D341Med (cell line): Measurements from ENCODE around the gene SPATS2L.

ENCODE experiments used
- DNase-seq: peaks from one replicate; pipeline ENCODE4 v3.0.0; 2012; ENCODE audit warnings: low spot score

The SPATS2L gene

GRCh38 chr2:200416878-200417277 is 110.4 kb downstream of the SPATS2L start:
- DNase-seq: no peak

GRCh38 chr2:200417366-200417765 is 110.9 kb downstream of the SPATS2L start:
- DNase-seq: no peak

GRCh38 chr2:200418399-200418798 is 111.9 kb downstream of the SPATS2L start:
- no peak for DNase-seq

GRCh38 chr2:200419325-200419724 is 112.8 kb downstream of the SPATS2L start:
- DNase-seq: no peak

GRCh38 chr2:200421270-200421669 is 114.8 kb downstream of the SPATS2L start:
- no peak for DNase-seq

- DNase-seq: no peak
Observed at GRCh38 chr2:200422071-200422470, 115.6 kb downstream of the SPATS2L start.

- no peak for DNase-seq
Observed at GRCh38 chr2:200422532-200423261, 116.2 kb downstream of the SPATS2L start.

- DNase-seq: no peak
Observed at GRCh38 chr2:200423541-200423940, 117.0 kb downstream of the SPATS2L start.

GRCh38 chr2:200425026-200425821 is 118.7 kb downstream of the SPATS2L start:
- DNase-seq: no peak

- DNase-seq: no peak
Observed at GRCh38 chr2:200426754-200427153, 120.3 kb downstream of the SPATS2L start.

GRCh38 chr2:200428961-200429665 is 122.6 kb downstream of the SPATS2L start:
- DNase-seq: no peak

GRCh38 chr2:200430017-200430416 is 123.5 kb downstream of the SPATS2L start:
- DNase-seq: no peak

GRCh38 chr2:200431996-200432705 is 125.7 kb downstream of the SPATS2L start:
- DNase-seq: no peak

GRCh38 chr2:200435379-200435778 is 128.9 kb downstream of the SPATS2L start:
- DNase-seq: no peak

- no peak for DNase-seq
Observed at GRCh38 chr2:200438251-200438650, 131.8 kb downstream of the SPATS2L start.

GRCh38 chr2:200438846-200439245 is 132.4 kb downstream of the SPATS2L start:
- no peak for DNase-seq

- DNase-seq: no peak
Observed at GRCh38 chr2:200439981-200440380, 133.5 kb downstream of the SPATS2L start.

GRCh38 chr2:200442471-200442870 is 136.0 kb downstream of the SPATS2L start:
- DNase-seq: no peak

GRCh38 chr2:200443376-200443775 is 136.9 kb downstream of the SPATS2L start:
- DNase-seq: no peak

- no peak for DNase-seq
Observed at GRCh38 chr2:200443916-200444315, 137.4 kb downstream of the SPATS2L start.

GRCh38 chr2:200444530-200444929 is 138.0 kb downstream of the SPATS2L start:
- DNase-seq: no peak

GRCh38 chr2:200445284-200445683 is 138.8 kb downstream of the SPATS2L start:
- DNase-seq: no peak
